Neural progenitor cell (in vitro differentiated cells): ENCODE measurements around the gene EPSTI1.

Experiments
- CTCF ChIP-seq: fragments of 200-600 bp; sonication (generic); IDR thresholded peaks from 2 replicates; pipeline ENCODE4 v1.5.1; 2017; ENCODE audit warnings: antibody characterized with exemption, mild to moderate bottlenecking
- EZH2 ChIP-seq: fragments of 200-600 bp; sonication (generic); IDR thresholded peaks from 2 replicates; pipeline ENCODE4 v1.6.1; 2017; ENCODE audit warnings: antibody characterized with exemption, mild to moderate bottlenecking, moderate library complexity

- TF ChIP-seq CTCF = no peak
- TF ChIP-seq EZH2 = no peak
Measured at GRCh38 chr13:42865768-42866102, 126.3 kb downstream of the EPSTI1 start.
